Adipose tissue (tissue), 3 donors: Measurements from ENCODE around the gene GPR155. TPM values are rescaled to one million over a fixed set of nuclear protein-coding genes. Genes with fewer than 3 reads are reported as not detected.
"Not testable (repeated sequence)": the region's sequence is repeated elsewhere in the genome, so short reads cannot be mapped to it uniquely, and the experiment has no call there.

Experiments used
- H3K27ac ChIP-seq: one replicate; pipeline ENCODE4 v1.5.1; 2013; ENCODE audit warnings: low read depth, low read length
- WGBS, 3 donors: extraction: QIAGEN DNeasy Blood & Tissue Kit; methylation state at CpG; one replicate each; pipeline ENCODE4 v1.1.7; 2013; 5-methylcytosine and 5-hydroxymethylcytosine counted together
- polyA plus RNA-seq, 3 donors: library from polyadenylated mRNA; stranded (reverse); fragments of 200-250 nt; gene quantifications; one replicate each; pipeline ENCODE4 v1.2.3, GENCODE V29; 2013
- donor health status: healthy with polysubstance abuse.
- donor health status: Bipolar disorder and iron deficiency.
- donor health status: healthy.

Gene GPR155
- polyA plus RNA-seq, 3 donors, result 3.1 to 7.0 (median 3.4) TPM

GRCh38 chr2:174395284-174395968 lies 91.4 kb downstream of the GPR155 start, which contains the start of gene SCRN3:
TSS of gene SCRN3 (plus strand) at chr2:174395730. CDS start at chr2:174398284, 2,554 bp downstream.
- 0 to 1% (median 0%) methylated on average over 35 of the region's 35 CpGs for WGBS, 3 donors
- H3K27ac ChIP-seq, result peak within 1 kb of the TSS; percentile 12

- H3K27ac ChIP-seq, result no peak overlapping the region
These were observed 94.1 kb downstream of the GPR155 start for GRCh38 chr2:174392706-174393105.

GRCh38 chr2:174390303-174390702 lies 96.5 kb downstream of the GPR155 start:
- WGBS, 3 donors, result 96 to 98% (median 97%) methylated on average over 3 of the region's 3 CpGs
- H3K27ac ChIP-seq, result not testable (repeated sequence)

- H3K27ac ChIP-seq, result no peak overlapping the region
- WGBS, 3 donors, result 93 to 95% (median 93%) methylated on average over 6 of the region's 6 CpGs
These were observed 97.3 kb downstream of the GPR155 start for GRCh38 chr2:174389542-174389941.

GRCh38 chr2:174388706-174389105 lies 98.1 kb downstream of the GPR155 start:
- 90 to 98% (median 90%) methylated on average over 3 of the region's 3 CpGs for whole genome bisulfite sequencing, 3 donors
- H3K27ac ChIP-seq, result not testable (repeated sequence)

- 90 to 93% (median 93%) methylated on average over 3 of the region's 3 CpGs for WGBS, 3 donors
- H3K27ac ChIP-seq, result no peak overlapping the region
These were observed 101.6 kb downstream of the GPR155 start for GRCh38 chr2:174385201-174385600.

- WGBS, 3 donors, result 49 to 80% (median 58%) methylated on average over 1 of the region's 1 CpG
- H3K27ac ChIP-seq, result no peak overlapping the region
These were observed 103.0 kb downstream of the GPR155 start for GRCh38 chr2:174383796-174384195.

Other genes starting within 250 kb of the GPR155 start
- 10 to 100 TPM; 52.5 to 57.4 (median 54.3) TPM for gene OLA1, start 238.5 kb downstream of the GPR155 start, polyA plus RNA-seq
- gene SP9, start 152.1 kb downstream of the GPR155 start, polyA plus RNA-seq, result not detected
- gene SCRN3, start 91.3 kb downstream of the GPR155 start, polyA plus RNA-seq, result 10 to 100 TPM in 1 of 3 donors, 1 to 10 TPM in 2; 8.3 to 13.5 (median 9.3) TPM
- 10 to 100 TPM in 2 of 3 donors, 1 to 10 TPM in 1; 5.8 to 43.9 (median 20.4) TPM for gene WIPF1, start 110.8 kb upstream of the GPR155 start, polyA plus RNA-seq